GM18951 (cell line): ENCODE data around the gene HSD17B14.
A peak's percentile ranks its signal among the peaks of the same experiment; 100 is the strongest.
"Not testable (repeated sequence)": the region's sequence is repeated elsewhere in the genome, so short reads cannot be mapped to it uniquely, and the experiment has no call there.

ENCODE experiments used
- POLR2A ChIP-seq: IDR thresholded peaks from 4 replicates; pipeline ENCODE4 v1.6.1; 2011; ENCODE audit warnings: mild to moderate bottlenecking; ENCODE audit not compliant: insufficient read length, insufficient read depth; ENCODE audit errors: extremely low read depth
- in situ Hi-C: fragments of 300-500 bp; cut with MboI; formaldehyde crosslinking; loops from one replicate; pipeline ENCODE4 v1.12.0; 2022; ENCODE audit warnings: low sequenced_read_pairs, mixed read lengths, inconsistent platforms; ENCODE audit not compliant: unreplicated experiment

HSD17B14 gene

DNA sequence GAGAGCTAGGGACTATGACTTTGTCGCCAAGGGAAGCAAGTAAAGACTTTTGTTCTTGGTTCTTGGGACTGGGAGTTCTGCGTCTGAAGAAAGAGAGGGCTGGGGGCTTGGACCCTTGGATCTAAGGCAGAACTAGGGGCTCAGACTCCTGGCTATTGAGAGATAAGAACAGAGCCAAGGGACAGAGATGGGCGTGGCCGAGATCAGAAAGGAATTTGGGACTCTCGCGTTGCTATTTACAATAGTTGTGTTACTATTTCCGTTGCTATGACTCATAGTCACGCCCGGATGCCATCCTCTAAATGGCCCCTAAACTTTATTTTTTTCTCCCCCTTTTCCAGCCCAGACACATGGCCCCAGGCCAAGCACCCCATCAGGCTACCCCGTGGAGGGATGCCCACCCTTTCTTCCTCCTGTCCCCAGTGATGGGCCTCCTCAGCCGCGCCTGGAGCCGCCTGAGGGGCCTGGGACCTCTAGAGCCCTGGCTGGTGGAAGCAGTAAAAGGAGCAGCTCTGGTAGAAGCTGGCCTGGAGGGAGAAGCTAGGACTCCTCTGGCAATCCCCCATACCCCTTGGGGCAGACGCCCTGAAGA, 36.7 kb upstream of the HSD17B14 start:
- in situ Hi-C loops, result no loop called here
- no peak for TF ChIP-seq POLR2A

DNA sequence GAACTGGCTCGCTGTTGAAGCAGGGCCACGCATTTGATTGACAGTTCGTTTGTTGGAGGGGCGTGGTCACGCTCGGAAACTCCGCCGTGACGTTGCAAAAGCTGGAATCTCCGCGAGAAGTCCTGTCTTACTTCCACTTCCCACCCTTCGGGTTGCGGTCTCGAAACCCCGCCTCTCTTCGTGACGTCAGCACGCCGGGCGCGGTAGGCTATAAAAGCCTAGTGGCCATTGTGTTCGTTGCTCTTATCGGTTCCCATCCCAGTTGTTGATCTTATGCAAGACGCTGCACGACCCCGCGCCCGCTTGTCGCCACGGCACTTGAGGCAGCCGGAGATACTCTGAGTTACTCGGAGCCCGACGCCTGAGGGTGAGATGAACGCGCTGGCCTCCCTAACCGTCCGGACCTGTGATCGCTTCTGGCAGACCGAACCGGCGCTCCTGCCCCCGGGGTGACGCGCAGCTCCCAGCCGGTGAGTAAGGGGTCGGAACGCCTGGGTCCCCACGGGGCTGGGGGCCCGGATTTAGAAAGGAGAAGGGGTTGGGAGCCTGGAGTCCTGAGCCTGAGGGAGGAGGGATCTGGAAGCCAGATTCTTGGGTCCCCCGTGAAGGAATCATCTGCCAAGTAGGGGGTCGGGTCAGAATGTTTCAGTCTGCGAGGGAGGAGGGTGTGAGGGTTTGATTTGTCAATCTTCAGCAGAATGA, 36.0 kb upstream of the HSD17B14 start, which contains the start of gene PPP1R15A:
TSS of gene PPP1R15A (plus strand) at position 240 of the 702 bp plus-strand sequence. CDS start 813 bp downstream, outside the sequence.
- in situ Hi-C loops, result no loop called here
- peak; percentile 100 for TF ChIP-seq POLR2A

DNA sequence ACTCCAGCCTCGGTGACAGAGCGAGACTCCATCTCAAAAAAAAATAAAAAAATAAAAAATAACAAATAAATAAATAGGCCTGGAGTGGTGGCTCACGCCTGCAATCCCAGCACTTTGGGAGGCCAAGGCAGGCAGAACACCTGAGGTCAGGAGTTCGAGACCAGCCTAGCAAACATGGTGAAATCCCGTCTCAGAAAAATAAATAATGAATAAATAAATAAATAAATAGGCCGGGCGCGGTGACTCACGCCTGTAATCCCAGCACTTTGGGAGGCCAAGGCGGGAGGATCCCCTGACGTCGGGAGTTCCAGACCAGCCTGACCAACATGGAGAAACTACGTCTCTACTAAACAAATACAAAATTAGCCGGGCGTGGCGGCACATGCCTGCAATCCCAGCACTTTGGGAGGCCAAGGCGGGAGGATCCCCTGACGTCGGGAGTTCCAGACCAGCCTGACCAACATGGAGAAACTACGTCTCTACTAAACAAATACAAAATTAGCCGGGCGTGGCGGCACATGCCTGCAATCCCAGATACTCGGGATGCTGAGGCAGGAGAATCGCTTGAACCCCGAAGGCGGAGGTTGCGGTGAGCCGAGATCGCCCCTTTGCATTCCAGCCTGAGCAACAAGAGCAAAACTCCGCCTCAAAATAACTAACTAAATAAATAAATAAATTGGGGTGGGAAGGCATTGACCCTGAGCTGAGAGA, 35.3 kb upstream of the HSD17B14 start:
- in situ Hi-C loops, result not testable (repeated sequence)

DNA sequence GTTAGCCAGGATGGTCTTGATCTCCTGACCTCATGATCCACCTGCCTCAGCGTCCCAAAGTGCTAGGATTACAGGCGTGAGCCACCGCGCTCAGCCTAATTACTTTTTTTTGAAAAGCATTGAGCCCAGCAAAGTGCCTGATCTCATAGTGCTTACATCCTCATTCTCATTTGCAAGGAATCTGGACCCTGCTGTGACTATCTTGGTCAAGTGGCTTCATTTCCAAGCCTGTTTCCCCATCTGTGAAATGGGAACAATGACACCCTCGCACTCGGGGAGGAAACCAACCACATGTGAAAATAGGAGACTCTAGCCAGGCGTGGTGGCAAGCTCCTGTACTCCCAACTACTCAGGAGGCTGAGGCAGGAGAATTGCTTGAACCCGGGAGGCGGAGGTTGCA, 33.8 kb upstream of the HSD17B14 start:
- TF ChIP-seq POLR2A, result no peak
- in situ Hi-C loops, result no loop called here

DNA sequence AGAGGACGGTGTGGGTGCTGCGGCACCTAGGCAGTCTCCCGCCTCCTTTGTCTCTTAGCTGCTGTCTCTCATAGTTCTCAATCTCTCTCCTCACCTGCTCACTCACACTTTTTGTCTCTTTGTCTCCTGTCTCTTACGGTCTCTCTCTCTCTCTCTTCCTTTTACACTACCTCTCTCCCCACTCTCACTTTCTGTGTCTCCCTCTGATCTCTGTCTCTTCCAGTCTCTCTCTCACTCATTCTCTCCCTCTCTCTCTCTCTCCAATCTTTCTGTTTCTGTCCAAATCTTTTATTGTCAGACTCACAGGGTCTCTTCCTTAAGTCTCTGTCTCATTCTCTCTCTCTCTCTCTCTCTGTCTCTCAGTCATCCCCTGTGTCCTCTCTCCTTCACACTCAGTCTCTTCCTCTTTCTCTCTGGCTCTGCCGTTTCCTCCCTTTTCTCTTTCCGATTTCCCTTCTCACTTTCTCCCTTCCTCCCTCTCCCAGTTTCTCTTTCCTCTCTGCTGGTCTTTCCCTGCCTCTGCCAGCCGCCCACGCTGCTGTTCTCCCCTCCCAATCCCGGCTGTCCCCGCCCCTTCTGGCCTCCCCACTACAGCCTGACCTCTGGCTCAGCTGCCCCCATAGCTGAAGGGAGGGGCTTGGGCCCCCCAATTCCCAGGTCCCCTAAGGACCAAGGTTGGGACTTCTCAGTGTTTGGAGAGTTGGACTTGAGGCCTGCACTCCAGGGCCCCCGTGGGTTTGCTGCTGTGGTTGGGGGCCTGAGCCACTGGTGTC, 32.0 kb upstream of the HSD17B14 start, which contains the start of gene PLEKHA4:
TSS of gene PLEKHA4 (minus strand) at position 504 of the 773 bp plus-strand sequence. CDS start 997 bp downstream, outside the sequence.
- no peak for TF ChIP-seq POLR2A
- in situ Hi-C loops, result no loop called here

DNA sequence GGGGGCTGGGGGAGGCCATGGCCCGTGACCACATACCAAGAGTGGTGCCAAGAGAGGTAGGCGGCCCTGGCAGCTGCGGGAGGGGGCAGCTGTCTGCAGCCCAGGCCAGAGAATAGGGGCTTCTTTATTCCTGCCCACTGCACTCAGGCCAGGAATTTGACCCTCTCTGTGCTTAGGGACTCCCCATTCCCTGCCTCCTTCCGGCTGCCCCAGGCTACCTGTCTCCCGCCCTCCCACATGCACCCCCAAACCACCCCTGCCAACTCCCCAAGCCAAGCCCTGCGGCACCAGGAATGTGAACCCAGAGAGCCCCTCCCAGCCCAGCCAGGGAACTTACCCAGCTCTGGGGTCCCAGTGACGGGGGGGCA, 31.4 kb upstream of the HSD17B14 start:
- in situ Hi-C loops, result no loop called here
- TF ChIP-seq POLR2A, result no peak

DNA sequence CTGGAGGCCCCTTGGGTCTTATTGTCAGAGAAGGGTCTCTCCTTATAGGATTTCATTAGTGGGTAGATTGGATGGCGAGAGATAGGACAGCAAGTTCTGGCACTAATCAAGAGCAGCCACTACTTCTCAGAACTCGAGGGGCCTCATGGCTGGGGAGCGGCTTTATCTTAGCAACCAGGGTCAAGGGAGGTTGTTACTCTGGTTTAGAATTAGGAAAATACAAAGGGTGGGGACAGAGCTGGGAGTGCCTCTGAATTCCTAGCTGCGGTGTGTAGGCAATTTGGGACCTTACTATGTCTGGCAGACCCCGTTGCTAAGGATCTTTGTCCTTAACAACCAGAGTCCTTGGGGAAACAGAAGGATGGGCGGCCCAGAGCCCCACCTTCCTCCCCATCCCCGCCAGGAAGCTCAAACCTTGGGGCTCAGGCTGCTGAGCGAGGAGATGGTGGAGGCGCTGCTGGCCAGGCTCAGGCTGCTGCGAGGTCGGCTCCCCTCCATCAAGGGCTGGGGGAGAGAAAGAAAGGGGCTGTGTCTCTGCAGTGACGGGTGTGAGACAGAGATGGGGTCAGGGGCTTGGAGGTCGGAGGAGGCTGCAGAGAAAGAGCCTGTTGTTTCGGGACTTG, 30.9 kb upstream of the HSD17B14 start:
- no peak for TF ChIP-seq POLR2A

DNA sequence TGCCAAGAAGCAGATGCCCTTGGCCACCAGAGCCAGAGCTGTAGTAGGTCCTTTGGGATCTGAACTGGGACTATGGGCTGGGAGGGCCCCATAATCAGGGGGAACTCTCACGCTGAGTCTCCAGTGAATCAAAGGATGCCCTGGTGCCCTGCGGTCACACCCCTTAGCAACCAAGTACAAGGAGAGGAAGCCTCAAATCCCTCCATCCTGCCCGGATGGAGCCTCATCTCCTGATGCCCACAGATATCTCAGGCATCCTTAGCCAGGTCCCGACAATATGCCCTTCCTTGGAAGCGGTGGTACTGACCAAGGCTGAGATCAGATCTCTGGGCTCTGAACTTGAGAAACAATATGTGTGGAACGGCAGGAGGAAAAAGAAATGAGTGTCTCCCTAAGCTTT, 30.4 kb upstream of the HSD17B14 start:
- TF ChIP-seq POLR2A, result no peak
- in situ Hi-C loops, result no loop called here

More for the DNA sequence above, 30.9 kb upstream of the HSD17B14 start:
- in situ Hi-C loops, result no loop called here

DNA sequence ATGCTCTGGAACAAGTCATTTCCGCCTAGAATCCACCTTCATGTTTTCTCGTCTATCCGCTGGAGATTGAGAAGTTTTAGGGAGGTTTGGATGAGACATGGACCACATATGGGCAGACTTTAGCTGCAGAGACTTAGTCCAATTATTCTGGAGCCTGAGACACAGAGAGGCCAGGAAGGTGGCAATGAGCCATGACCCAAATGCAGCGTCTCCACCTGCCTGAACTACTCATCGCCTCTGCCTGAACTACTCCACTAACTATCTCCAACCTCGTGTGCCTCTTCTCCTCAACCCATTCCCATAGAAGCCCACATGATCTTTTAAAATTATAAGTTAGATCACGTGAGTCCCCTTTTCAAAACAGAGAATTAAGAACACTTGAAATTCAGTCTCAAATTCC, 26.5 kb upstream of the HSD17B14 start:
- TF ChIP-seq POLR2A, result no peak
- in situ Hi-C loops, result no loop called here

DNA sequence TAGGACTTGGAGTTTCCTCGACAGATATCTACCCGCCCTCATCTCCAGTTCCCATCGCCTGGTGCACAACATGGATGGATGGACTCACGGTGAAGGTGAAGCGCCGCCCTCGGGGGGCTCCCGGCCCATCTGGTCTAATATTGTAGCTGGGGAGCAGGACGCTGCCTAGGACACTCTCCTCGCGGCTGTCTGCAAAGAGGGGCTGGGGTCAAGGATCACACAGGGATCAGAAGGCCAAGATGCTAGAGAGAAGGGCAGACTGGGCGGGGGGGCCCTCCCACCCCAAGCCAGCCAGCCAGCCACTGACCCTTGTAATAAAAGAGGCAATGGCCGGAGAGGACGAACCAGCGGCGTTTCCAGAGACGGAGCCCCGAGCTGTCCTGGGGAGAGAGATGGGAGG, 25.0 kb upstream of the HSD17B14 start:
- no peak for TF ChIP-seq POLR2A
- in situ Hi-C loops, result no loop called here

DNA sequence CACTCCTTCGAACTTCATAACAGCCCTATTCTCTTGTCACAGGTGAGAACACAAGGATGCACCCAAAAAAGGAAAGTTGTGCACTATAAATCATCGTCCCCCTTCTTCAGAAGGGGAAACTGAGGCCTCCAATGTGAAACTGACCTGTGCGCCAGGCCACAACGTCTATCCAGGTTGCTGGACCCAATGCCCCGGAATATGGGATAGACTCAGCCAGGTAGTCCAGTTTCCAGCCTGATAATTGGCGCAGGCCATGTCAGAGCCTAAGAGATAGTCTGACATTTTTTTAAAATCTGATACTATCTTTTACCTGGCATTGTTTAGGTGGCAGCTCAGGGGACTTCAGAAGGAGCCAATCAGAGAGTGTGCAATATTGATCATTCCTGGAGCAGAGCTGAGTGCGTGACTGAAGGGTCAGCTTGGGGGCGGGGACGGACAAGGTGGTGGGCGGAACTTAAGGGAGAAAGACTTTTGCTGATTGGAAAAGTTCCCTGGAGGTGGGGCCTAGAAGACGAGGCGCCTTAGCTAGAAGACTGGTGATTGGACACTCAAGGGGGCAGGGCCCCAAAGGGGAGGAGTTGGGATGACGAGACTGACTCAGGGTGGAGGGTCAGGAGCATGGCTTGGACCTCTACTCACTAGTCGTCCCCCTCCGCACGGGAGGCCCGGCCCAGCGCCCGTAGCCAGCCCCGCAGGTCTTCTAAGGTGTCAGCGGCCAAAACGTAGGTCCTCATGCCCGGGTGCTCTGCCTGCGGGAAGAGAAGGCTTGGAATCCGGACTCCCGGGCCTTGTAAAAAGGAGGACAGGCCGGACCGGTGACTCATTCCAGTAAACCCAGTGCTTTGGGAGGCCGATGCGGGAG, 23.7 kb upstream of the HSD17B14 start:
- in situ Hi-C loops, result no loop called here
- peak; percentile 43 for TF ChIP-seq POLR2A
